NB4 (cell line): Measurements from ENCODE around the gene RTN3.

Experiments
- CTCF ChIP-seq: IDR thresholded peaks from one replicate; pipeline ENCODE4 v1.5.1; 2012; ENCODE audit warnings: low read depth, low read length
- POLR2A ChIP-seq: IDR thresholded peaks from 2 replicates; pipeline ENCODE4 v1.6.1; 2011; ENCODE audit warnings: mild to moderate bottlenecking; ENCODE audit not compliant: insufficient read length; ENCODE audit errors: extremely low read depth

GRCh38 chr11:63738720-63739360 is 57.5 kb downstream of the RTN3 start:
- no peak for TF ChIP-seq POLR2A
- TF ChIP-seq CTCF = peak; percentile 92
